Neural cell (in vitro differentiated cells): Measurements from ENCODE around the gene STEAP4. TPM values are rescaled to one million over a fixed set of nuclear protein-coding genes. Genes with fewer than 3 reads are reported as not detected.

Source experiments
- H2AFZ ChIP-seq: fragments of 200-600, 300-800 bp; sonication (generic), shearing (Covaris generic); 2 replicates; pipeline ENCODE4 v1.6.0; 2014; ENCODE audit warnings: low read depth, mild to moderate bottlenecking, antibody characterized with exemption, low read length, moderate library complexity
- H3F3A ChIP-seq: fragments of 200-600 bp; shearing (Covaris generic); 2 replicates; pipeline ENCODE4 v1.6.1; 2016; ENCODE audit warnings: mild to moderate bottlenecking, moderate library complexity, mixed read lengths, antibody characterized with exemption, low read length; ENCODE audit not compliant: insufficient read depth, poor library complexity, severe bottlenecking
- H3K27ac ChIP-seq: fragments of 200-600, 300-800 bp; sonication (generic), shearing (Covaris generic); 2 replicates; pipeline ENCODE4 v1.5.1; 2014; ENCODE audit warnings: mild to moderate bottlenecking, low read length, moderate library complexity
- H3K27me3 ChIP-seq: fragments of 300-800, 200-600 bp; sonication (generic), shearing (Covaris generic); 2 replicates; pipeline ENCODE4 v1.6.0; 2014; ENCODE audit warnings: mild to moderate bottlenecking, low read depth, low read length, moderate library complexity; ENCODE audit not compliant: insufficient read depth
- H3K36me3 ChIP-seq: fragments of 300-800, 200-600 bp; sonication (generic), shearing (Covaris generic); 2 replicates; pipeline ENCODE4 v1.5.1; 2014; ENCODE audit warnings: mild to moderate bottlenecking, antibody characterized with exemption, low read length, moderate library complexity; ENCODE audit not compliant: insufficient read depth
- H3K4me2 ChIP-seq: fragments of 300-800, 200-600 bp; sonication (generic), shearing (Covaris generic); 2 replicates; pipeline ENCODE4 v1.6.0; 2014; ENCODE audit warnings: mild to moderate bottlenecking, low read length
- H3K4me3 ChIP-seq: fragments of 300-800, 200-600 bp; sonication (generic), shearing (Covaris generic); 2 replicates; pipeline ENCODE4 v1.5.1; 2014; ENCODE audit warnings: mild to moderate bottlenecking, low read length, moderate library complexity
- H3K79me2 ChIP-seq: fragments of 200-600 bp; shearing (Covaris generic); replicated peaks from 2 replicates; pipeline ENCODE4 v1.6.0; 2014; ENCODE audit warnings: mild to moderate bottlenecking, low read length, moderate library complexity; ENCODE audit not compliant: insufficient read depth
- H3K9ac ChIP-seq: fragments of 300-800, 200-600 bp; sonication (generic), shearing (Covaris generic); 2 replicates; pipeline ENCODE4 v1.6.1; 2016; ENCODE audit warnings: mild to moderate bottlenecking, low read length, mixed read lengths
- H3K9me2 ChIP-seq: fragments of 200-600 bp; shearing (Covaris generic); 2 replicates; pipeline ENCODE4 v1.6.1; 2016; ENCODE audit warnings: mild to moderate bottlenecking, low read length, mixed read lengths; ENCODE audit not compliant: insufficient read depth
- H3K9me3 ChIP-seq: fragments of 200-600, 300-800 bp; sonication (generic), shearing (Covaris generic); 2 replicates; pipeline ENCODE4 v1.6.1; 2016; ENCODE audit warnings: mild to moderate bottlenecking, mixed run types, low read length, moderate library complexity, mixed read lengths
- H4K20me1 ChIP-seq: fragments of 200-600 bp; shearing (Covaris generic); 2 replicates; pipeline ENCODE4 v1.6.1; 2016; ENCODE audit warnings: mild to moderate bottlenecking, mixed run types; ENCODE audit not compliant: insufficient read depth
- CTCF ChIP-seq: fragments of 450-650 bp; IDR thresholded peaks from 2 replicates; pipeline ENCODE4 v1.5.1; 2014; ENCODE audit warnings: antibody characterized with exemption, mild to moderate bottlenecking, moderate library complexity; ENCODE audit not compliant: poor library complexity, severe bottlenecking
- EP300 ChIP-seq: fragments of 450-650 bp; conservative IDR thresholded peaks from 2 replicates; pipeline ENCODE4 v1.6.1; 2014; ENCODE audit warnings: antibody characterized with exemption, mild to moderate bottlenecking, moderate library complexity; ENCODE audit not compliant: poor library complexity, severe bottlenecking
- EZH2 ChIP-seq: fragments of 200-600, 300-800 bp; shearing (Covaris generic), sonication (generic); IDR thresholded peaks from 2 replicates; pipeline ENCODE4 v1.6.1; 2014; ENCODE audit warnings: antibody characterized with exemption, low read length, borderline replicate concordance, mild to moderate bottlenecking; ENCODE audit not compliant: insufficient read depth, poor library complexity, severe bottlenecking
- MXI1 ChIP-seq: fragments of 450-650 bp; conservative IDR thresholded peaks from 2 replicates; pipeline ENCODE4 v1.6.1; 2014; ENCODE audit warnings: antibody characterized with exemption, mild to moderate bottlenecking; ENCODE audit not compliant: poor library complexity, severe bottlenecking
- POLR2AphosphoS5 ChIP-seq: IDR thresholded peaks from 2 replicates; pipeline ENCODE4 v1.6.1; 2012
- RAD21 ChIP-seq: fragments of 450-650 bp; conservative IDR thresholded peaks from 2 replicates; pipeline ENCODE4 v1.6.1; 2014; ENCODE audit warnings: antibody characterized with exemption, mild to moderate bottlenecking, moderate library complexity
- REST ChIP-seq: IDR thresholded peaks from 2 replicates; pipeline ENCODE4 v1.6.1; 2012; ENCODE audit warnings: borderline replicate concordance
- SMC3 ChIP-seq: fragments of 450-650 bp; conservative IDR thresholded peaks from 2 replicates; pipeline ENCODE4 v1.6.1; 2014; ENCODE audit warnings: antibody characterized with exemption, mild to moderate bottlenecking, moderate library complexity; ENCODE audit not compliant: poor library complexity
- TAF1 ChIP-seq: IDR thresholded peaks from 2 replicates; pipeline ENCODE4 v1.6.1; 2012; ENCODE audit warnings: low read depth
- polyA plus RNA-seq: library from polyadenylated mRNA; depleted of rRNA; stranded (reverse); fragments of >200 nt; gene quantifications from 2 replicates; pipeline ENCODE4 v1.2.3, GENCODE V29; 2014

Gene STEAP4
- polyA plus RNA-seq, 1 donor from 2014 or later: not detected

GRCh38 chr7:88233828-88234227 is 72.9 kb downstream of the STEAP4 start:
- H3K9me3 ChIP-seq: no peaks in the 10 kb centered on the region
- H3K9me2 ChIP-seq: no peaks in the 10 kb centered on the region
- no peaks in the 10 kb centered on the region for H3K79me2 ChIP-seq
- no peak for TF ChIP-seq MXI1
- TF ChIP-seq TAF1: no peak
- no peak for TF ChIP-seq EZH2
- no peak for TF ChIP-seq CTCF
- TF ChIP-seq RAD21: no peak
- no peak for TF ChIP-seq EP300
- TF ChIP-seq POLR2AphosphoS5: no peak
- no peak for TF ChIP-seq SMC3
- no peak overlapping the region for H3K4me3 ChIP-seq
- no peak overlapping the region for H3K4me2 ChIP-seq
- no peak overlapping the region for H3K27ac ChIP-seq
- no peaks in the 10 kb centered on the region for H4K20me1 ChIP-seq
- no peaks in the 10 kb centered on the region for H3K27me3 ChIP-seq
- H3K9ac ChIP-seq: no peak overlapping the region
- H3F3A ChIP-seq: no peaks in the 10 kb centered on the region
- no peaks in the 10 kb centered on the region for H3K36me3 ChIP-seq
- no peak overlapping the region for H2AFZ ChIP-seq

GRCh38 chr7:88230646-88231045 is 76.0 kb downstream of the STEAP4 start:
- TF ChIP-seq SMC3: no peak
- TF ChIP-seq EZH2: no peak
- no peak for TF ChIP-seq REST
- TF ChIP-seq MXI1: no peak
- TF ChIP-seq TAF1: no peak
- TF ChIP-seq POLR2AphosphoS5: no peak
- no peak for TF ChIP-seq RAD21
- no peak for TF ChIP-seq EP300
- no peak for TF ChIP-seq CTCF
- no peaks in the 10 kb centered on the region for H3K9me2 ChIP-seq
- H3K27ac ChIP-seq: no peak overlapping the region
- no peaks in the 10 kb centered on the region for H3K36me3 ChIP-seq
- H2AFZ ChIP-seq: no peak overlapping the region
- H3K27me3 ChIP-seq: no peaks in the 10 kb centered on the region
- H3F3A ChIP-seq: no peaks in the 10 kb centered on the region
- H3K4me2 ChIP-seq: no peak overlapping the region
- no peaks in the 10 kb centered on the region for H3K9me3 ChIP-seq
- no peaks in the 10 kb centered on the region for H4K20me1 ChIP-seq
- H3K79me2 ChIP-seq: no peaks in the 10 kb centered on the region
- no peak overlapping the region for H3K4me3 ChIP-seq
- H3K9ac ChIP-seq: no peak overlapping the region
